Endothelial cell (in vitro differentiated cells): Measurements from ENCODE around the gene LY6G5B. TPM values are rescaled to one million over a fixed set of nuclear protein-coding genes. Genes with fewer than 3 reads are reported as not detected.
"Not testable (repeated sequence)": the region's sequence is repeated elsewhere in the genome, so short reads cannot be mapped to it uniquely, and the experiment has no call there.

Experiments
- DNase-seq: peaks from one replicate; pipeline ENCODE4 v3.0.0; 2021; ENCODE audit warnings: low spot score
- H3K27ac Mint-ChIP-seq: one replicate; pipeline ENCODE4 v1.8.0; 2021; ENCODE audit warnings: mixed read lengths, inconsistent platforms; ENCODE audit not compliant: unreplicated experiment
- H3K27me3 Mint-ChIP-seq: one replicate; pipeline ENCODE4 v1.8.0; 2021; ENCODE audit warnings: mild to moderate bottlenecking, moderate library complexity, mixed read lengths, inconsistent platforms; ENCODE audit not compliant: unreplicated experiment
- H3K36me3 Mint-ChIP-seq: one replicate; pipeline ENCODE4 v1.8.0; 2021; ENCODE audit warnings: mild to moderate bottlenecking, low read depth, mixed read lengths, inconsistent platforms; ENCODE audit not compliant: unreplicated experiment
- H3K4me1 Mint-ChIP-seq: one replicate; pipeline ENCODE4 v1.8.0; 2021; ENCODE audit warnings: mild to moderate bottlenecking, mixed read lengths, inconsistent platforms; ENCODE audit not compliant: unreplicated experiment
- H3K4me3 Mint-ChIP-seq: one replicate; pipeline ENCODE4 v1.8.0; 2021; ENCODE audit warnings: mild to moderate bottlenecking, mixed read lengths, inconsistent platforms; ENCODE audit not compliant: unreplicated experiment
- H3K9me3 Mint-ChIP-seq: one replicate; pipeline ENCODE4 v1.8.0; 2021; ENCODE audit warnings: mixed read lengths, inconsistent platforms; ENCODE audit not compliant: unreplicated experiment
- CTCF ChIP-seq: fragments of 200-600 bp; sonication (generic); IDR thresholded peaks from one replicate; pipeline ENCODE4 v1.5.0; 2021; ENCODE audit warnings: antibody characterized with exemption; ENCODE audit not compliant: unreplicated experiment
- total RNA-seq: library from RNA; stranded (reverse); fragmentation: NEBNext Ultra II Directional; extraction: Animal tissue kit (Norgen Biotek cat#: 25700); gene quantifications from one replicate; pipeline ENCODE4 v1.2.1, GENCODE V29; 2021; ENCODE audit not compliant: unreplicated experiment

Gene LY6G5B
- total RNA-seq, 1 donor from 2014 or later = 16.3 TPM

- Mint-ChIP-seq H3K4me1 (peaks cover 12% of the 10 kb centered on the region), H3K27ac (no peak within 1 kb of the TSS), H3K27me3 (peaks cover 6% of the 10 kb centered on the region), H3K4me3 (no peak within 1 kb of the TSS), H3K36me3 (no peaks in the 10 kb centered on the region), H3K9me3 (no peaks in the 10 kb centered on the region)
- no peak for TF ChIP-seq CTCF
- no peak for DNase-seq
These were observed 36.8 kb downstream of the LY6G5B start, which contains the start of gene LY6G6F for GRCh38 chr6:31706599-31706998. LY6G6F (plus strand) TSS chr6:31706866; CDS start chr6:31706907, 41 bp downstream.

- Mint-ChIP-seq H3K36me3 (no peaks in the 10 kb centered on the region), H3K27me3 (peaks cover 4% of the 10 kb centered on the region), H3K4me3 (no peak overlapping the region), H3K9me3 (no peaks in the 10 kb centered on the region), H3K4me1 (peaks cover 1% of the 10 kb centered on the region), H3K27ac (no peak overlapping the region)
- no peak for TF ChIP-seq CTCF
- DNase-seq = no peak
These were observed 37.9 kb downstream of the LY6G5B start for GRCh38 chr6:31707701-31708100.

- H3K27ac Mint-ChIP-seq = no peak overlapping the region
- H3K27me3 Mint-ChIP-seq = peaks cover 3% of the 10 kb centered on the region
- H3K4me3 Mint-ChIP-seq = no peak overlapping the region
- no peak for DNase-seq
- TF ChIP-seq CTCF = no peak
- no peaks in the 10 kb centered on the region for H3K36me3 Mint-ChIP-seq
- no peaks in the 10 kb centered on the region for H3K9me3 Mint-ChIP-seq
- no peaks in the 10 kb centered on the region for H3K4me1 Mint-ChIP-seq
These were observed 38.4 kb downstream of the LY6G5B start for GRCh38 chr6:31708224-31708623.

- H3K27me3 Mint-ChIP-seq, H3K4me3 Mint-ChIP-seq, H3K36me3 Mint-ChIP-seq, DNase-seq, H3K4me1 Mint-ChIP-seq, H3K27ac Mint-ChIP-seq, H3K9me3 Mint-ChIP-seq: not testable (repeated sequence)
These were observed 39.4 kb downstream of the LY6G5B start for GRCh38 chr6:31709157-31709556.

GRCh38 chr6:31710523-31711219 lies 40.9 kb downstream of the LY6G5B start:
- no peaks in the 10 kb centered on the region for H3K27me3 Mint-ChIP-seq
- DNase-seq = no peak
- no peak overlapping the region for H3K4me3 Mint-ChIP-seq
- no peaks in the 10 kb centered on the region for H3K9me3 Mint-ChIP-seq
- TF ChIP-seq CTCF = no peak
- H3K27ac Mint-ChIP-seq = no peak overlapping the region
- H3K4me1 Mint-ChIP-seq = no peaks in the 10 kb centered on the region
- no peaks in the 10 kb centered on the region for H3K36me3 Mint-ChIP-seq
